Measurements from ENCODE around the gene ALOX12. TPM values are rescaled to one million over a fixed set of nuclear protein-coding genes. Genes with fewer than 3 reads are reported as not detected.

The ALOX12 gene
- total and polyA plus RNA-seq, 5 donors from 2014 or later: 0.18 to 2.7 (median 0.21) TPM

- H3K9me3 ChIP-seq (ENCODE audit: control insufficient read depth in 2 of 2, low read length in 2 of 2): no peaks in the 10 kb centered on the region
- ATAC-seq (ENCODE audit: low read depth in 2 of 2): peak; percentile 85 to 88
- H3K27ac ChIP-seq (ENCODE audit: insufficient read depth, low read length, poor library complexity, severe bottlenecking): no peak overlapping the region
- no peak overlapping the region for H3K4me3 ChIP-seq (ENCODE audit: low read depth, low read length)
- Mint-ChIP-seq H3K9me3 (peaks cover 0 to 1% (median 0%) of the 10 kb centered on the region in 7 donors), H3K27me3 (no peaks in the 10 kb centered on the region), H3K4me1 (peaks cover 11 to 45% (median 30%) of the 10 kb centered on the region in 4 donors), H3K4me3 (peak overlapping the region in 2 of 4 donors; percentile 12 to 84), H3K27ac (peak overlapping the region in 1 of 3 donors; percentile 64), H3K36me3 (peaks cover 24% of the 10 kb centered on the region)
- peaks cover 34% of the 10 kb centered on the region for H3K36me3 ChIP-seq (ENCODE audit: control insufficient read depth, insufficient read depth, low read length)
- no peaks in the 10 kb centered on the region for H3K27me3 ChIP-seq (ENCODE audit: control insufficient read depth, insufficient read depth, low read length)
- peak; percentile 38 to 83 (median 79) for DNase-seq
- peaks cover 5% of the 10 kb centered on the region for H3K4me1 ChIP-seq (ENCODE audit: control insufficient read depth, insufficient read depth, low read length, poor library complexity, severe bottlenecking)
These were observed 8.8 kb downstream of the ALOX12 start for GRCh38 chr17:7004398-7005253.

DNA sequence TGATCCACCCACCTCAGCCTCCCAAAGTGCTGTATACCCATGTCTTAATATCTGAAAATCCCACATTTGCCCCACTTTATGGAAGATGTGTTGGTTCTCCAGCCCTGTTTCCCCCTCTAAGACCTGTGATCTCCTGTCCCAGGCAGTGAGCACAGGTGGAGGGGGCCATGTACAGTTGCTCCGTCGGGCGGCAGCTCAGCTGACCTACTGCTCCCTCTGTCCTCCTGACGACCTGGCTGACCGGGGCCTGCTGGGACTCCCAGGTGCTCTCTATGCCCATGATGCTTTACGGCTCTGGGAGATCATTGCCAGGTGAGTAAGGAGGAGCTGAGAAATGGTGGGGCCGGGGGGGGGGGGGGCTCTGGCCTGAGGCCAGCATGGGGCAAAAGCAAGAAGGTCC lies 9.9 kb downstream of the ALOX12 start:
- Mint-ChIP-seq H3K9me3 (no peaks in the 10 kb centered on the region), H3K4me3 (no peak overlapping the region), H3K4me1 (peaks cover 11 to 56% (median 39%) of the 10 kb centered on the region in 4 donors), H3K36me3 (peaks cover 21% of the 10 kb centered on the region), H3K27me3 (no peaks in the 10 kb centered on the region), H3K27ac (no peak overlapping the region)
- Histone ChIP-seq H3K36me3 (ENCODE audit: control insufficient read depth, insufficient read depth, low read length) (peaks cover 30% of the 10 kb centered on the region), H3K27ac (ENCODE audit: insufficient read depth, low read length, poor library complexity, severe bottlenecking) (no peak overlapping the region), H3K4me1 (ENCODE audit: control insufficient read depth, insufficient read depth, low read length, poor library complexity, severe bottlenecking) (peaks cover 16% of the 10 kb centered on the region), H3K27me3 (ENCODE audit: control insufficient read depth, insufficient read depth, low read length) (no peaks in the 10 kb centered on the region), H3K9me3 (ENCODE audit: control insufficient read depth in 2 of 2, low read length in 2 of 2) (no peaks in the 10 kb centered on the region), H3K4me3 (ENCODE audit: low read depth, low read length) (no peak overlapping the region)
- ATAC-seq (ENCODE audit: low read depth in 2 of 2): no peak
- DNase-seq: no peak

DNA sequence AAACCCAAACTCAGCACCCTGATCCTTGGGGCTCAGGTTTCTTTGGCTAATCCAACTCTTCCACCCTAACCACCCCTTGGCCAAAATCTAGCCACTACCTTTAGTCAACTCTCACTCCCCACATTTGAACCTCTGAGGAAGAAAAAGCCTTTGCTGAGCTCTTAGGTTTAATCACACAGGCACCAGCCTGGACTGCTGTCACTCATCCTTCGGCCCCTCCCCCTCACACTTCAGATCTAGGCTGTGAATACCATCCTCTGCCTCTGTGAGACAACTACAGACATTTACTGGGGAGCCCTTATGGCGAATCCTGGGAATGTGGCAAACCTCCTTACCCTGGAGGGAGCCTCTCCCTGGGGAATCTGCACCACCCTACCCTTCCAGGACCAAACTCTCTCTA lies 11.3 kb downstream of the ALOX12 start:
- H3K4me1 Mint-ChIP-seq: peaks cover 14 to 63% (median 46%) of the 10 kb centered on the region in 4 donors
- peak overlapping the region in 1 of 4 donors; percentile 27 for H3K4me3 Mint-ChIP-seq
- Histone ChIP-seq H3K9me3 (ENCODE audit: control insufficient read depth in 2 of 2, low read length in 2 of 2) (no peaks in the 10 kb centered on the region), H3K36me3 (ENCODE audit: control insufficient read depth, insufficient read depth, low read length) (peaks cover 22% of the 10 kb centered on the region), H3K4me1 (ENCODE audit: control insufficient read depth, insufficient read depth, low read length, poor library complexity, severe bottlenecking) (peaks cover 29% of the 10 kb centered on the region), H3K27me3 (ENCODE audit: control insufficient read depth, insufficient read depth, low read length) (no peaks in the 10 kb centered on the region), H3K4me3 (ENCODE audit: low read depth, low read length) (no peak overlapping the region), H3K27ac (ENCODE audit: insufficient read depth, low read length, poor library complexity, severe bottlenecking) (no peak overlapping the region)
- peak overlapping the region in 2 of 3 donors; percentile 65 to 70 for H3K27ac Mint-ChIP-seq
- DNase-seq: no peak
- H3K9me3 Mint-ChIP-seq: no peaks in the 10 kb centered on the region
- H3K27me3 Mint-ChIP-seq: no peaks in the 10 kb centered on the region
- H3K36me3 Mint-ChIP-seq: peaks cover 12% of the 10 kb centered on the region
- ATAC-seq (ENCODE audit: low read depth in 2 of 2): no peak

- ATAC-seq (ENCODE audit: low read depth in 2 of 2) (no peak), DNase-seq (no peak)
- no peak overlapping the region for H3K27ac ChIP-seq (ENCODE audit: insufficient read depth, low read length, poor library complexity, severe bottlenecking)
- Mint-ChIP-seq H3K4me1 (peaks cover 10 to 77% (median 51%) of the 10 kb centered on the region in 4 donors), H3K36me3 (peaks cover 5% of the 10 kb centered on the region), H3K27ac (peak overlapping the region; percentile 59 to 99 (median 60)), H3K27me3 (peaks cover 4% of the 10 kb centered on the region), H3K4me3 (peak overlapping the region; percentile 98 to 99 (median 98)), H3K9me3 (no peaks in the 10 kb centered on the region)
- H3K4me1 ChIP-seq (ENCODE audit: control insufficient read depth, insufficient read depth, low read length, poor library complexity, severe bottlenecking): peaks cover 48% of the 10 kb centered on the region
- H3K27me3 ChIP-seq (ENCODE audit: control insufficient read depth, insufficient read depth, low read length): no peaks in the 10 kb centered on the region
- peaks cover 5% of the 10 kb centered on the region for H3K36me3 ChIP-seq (ENCODE audit: control insufficient read depth, insufficient read depth, low read length)
- H3K4me3 ChIP-seq (ENCODE audit: low read depth, low read length): peak overlapping the region; percentile 100
- H3K9me3 ChIP-seq (ENCODE audit: control insufficient read depth in 2 of 2, low read length in 2 of 2): no peaks in the 10 kb centered on the region
These were observed 14.7 kb downstream of the ALOX12 start for GRCh38 chr17:7010523-7010922.

DNA sequence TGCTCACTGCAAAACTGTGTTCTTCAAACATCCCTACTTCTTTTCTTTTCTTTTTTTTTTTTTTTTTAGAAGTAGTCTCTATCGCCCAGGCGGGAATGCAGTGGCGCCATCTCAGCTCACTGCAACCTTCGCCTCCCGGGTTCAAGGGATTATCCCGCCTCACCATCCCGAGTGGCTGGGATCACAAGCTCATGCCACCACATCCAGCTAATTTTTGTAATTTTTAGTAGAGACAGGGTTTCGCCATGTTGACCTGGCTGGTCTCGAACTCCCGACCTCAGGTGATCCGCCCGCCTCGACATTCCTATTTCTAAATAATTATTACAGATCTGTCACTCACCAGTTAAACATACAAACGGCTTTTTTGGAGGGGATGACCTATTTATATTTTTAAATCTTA lies 15.6 kb downstream of the ALOX12 start:
- peaks cover 4% of the 10 kb centered on the region for H3K27me3 Mint-ChIP-seq
- DNase-seq (no peak), ATAC-seq (ENCODE audit: low read depth in 2 of 2) (no peak)
- no peaks in the 10 kb centered on the region for H3K9me3 Mint-ChIP-seq
- peak overlapping the region; percentile 99 to 100 (median 99) for H3K27ac Mint-ChIP-seq
- H3K27me3 ChIP-seq (ENCODE audit: control insufficient read depth, insufficient read depth, low read length): no peaks in the 10 kb centered on the region
- peaks cover 10 to 81% (median 58%) of the 10 kb centered on the region in 4 donors for H3K4me1 Mint-ChIP-seq
- H3K4me3 Mint-ChIP-seq: peak overlapping the region; percentile 98 to 99 (median 98)
- H3K36me3 ChIP-seq (ENCODE audit: control insufficient read depth, insufficient read depth, low read length): peaks cover 5% of the 10 kb centered on the region
- H3K36me3 Mint-ChIP-seq: peaks cover 5% of the 10 kb centered on the region
- peak overlapping the region; percentile 100 for H3K4me3 ChIP-seq (ENCODE audit: low read depth, low read length)
- peaks cover 57% of the 10 kb centered on the region for H3K4me1 ChIP-seq (ENCODE audit: control insufficient read depth, insufficient read depth, low read length, poor library complexity, severe bottlenecking)
- no peaks in the 10 kb centered on the region for H3K9me3 ChIP-seq (ENCODE audit: control insufficient read depth in 2 of 2, low read length in 2 of 2)
- peak overlapping the region; percentile 99 for H3K27ac ChIP-seq (ENCODE audit: insufficient read depth, low read length, poor library complexity, severe bottlenecking)

DNA sequence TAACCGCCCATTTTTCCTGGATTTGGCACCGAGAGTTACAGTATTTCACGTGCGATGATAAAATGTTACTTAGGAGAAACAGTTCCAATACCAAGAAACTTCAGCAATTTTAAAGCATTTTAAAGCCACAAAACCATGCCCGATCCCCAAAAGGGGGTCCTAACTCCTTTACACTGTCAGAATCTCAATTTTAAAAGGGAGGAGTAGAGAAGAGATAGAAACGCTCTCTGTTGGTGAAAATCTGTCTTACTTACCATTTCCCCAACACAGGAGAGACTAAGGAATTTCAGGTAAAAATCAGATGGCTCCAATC lies 16.0 kb downstream of the ALOX12 start:
- no peak for ATAC-seq (ENCODE audit: low read depth in 2 of 2)

DNA sequence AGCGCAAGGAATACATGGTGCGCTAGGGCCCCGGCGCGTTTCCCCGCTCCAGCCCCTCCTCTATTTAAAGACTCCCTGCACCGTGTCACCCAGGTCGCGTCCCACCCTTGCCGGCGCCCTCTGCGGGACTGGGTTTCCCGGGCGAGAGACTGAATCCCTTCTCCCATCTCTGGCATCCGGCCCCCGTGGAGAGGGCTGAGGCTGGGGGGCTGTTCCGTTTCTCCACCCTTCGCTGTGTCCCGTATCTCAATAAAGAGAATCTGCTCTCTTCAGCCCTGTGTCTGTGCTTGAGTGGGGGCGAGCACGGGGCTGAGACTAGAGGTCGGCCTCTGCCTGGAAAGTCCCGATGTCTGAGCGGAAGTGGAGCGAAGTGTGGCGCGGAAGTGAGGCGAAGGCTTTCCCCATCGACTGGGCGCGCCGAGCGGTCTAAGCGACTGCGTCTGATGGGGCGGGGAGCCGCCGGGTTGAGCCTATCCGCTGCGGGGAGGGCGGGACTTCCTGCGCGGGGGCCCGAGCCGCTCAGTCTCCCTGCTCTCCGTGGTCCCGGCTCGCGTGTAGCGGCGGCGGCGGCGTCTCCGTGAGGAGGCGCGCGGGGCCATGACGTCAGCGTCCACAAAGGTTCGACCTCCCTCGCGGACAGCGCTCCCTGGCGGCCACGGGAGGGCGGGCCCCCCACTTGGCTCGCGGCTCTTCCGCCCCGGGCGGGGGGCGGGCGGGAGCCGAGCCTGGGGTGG lies 18.6 kb downstream of the ALOX12 start:
- DNase-seq: peak; percentile 98 to 99 (median 98)
- peak overlapping the region; percentile 99 for H3K27ac ChIP-seq (ENCODE audit: insufficient read depth, low read length, poor library complexity, severe bottlenecking)
- peak overlapping the region; percentile 100 for H3K4me3 ChIP-seq (ENCODE audit: low read depth, low read length)
- H3K4me3 Mint-ChIP-seq: peak overlapping the region; percentile 98 to 99 (median 98)
- ATAC-seq (ENCODE audit: low read depth in 2 of 2): peak; percentile 89 to 92
- peaks cover 0 to 1% (median 0%) of the 10 kb centered on the region in 7 donors for H3K9me3 Mint-ChIP-seq
- H3K27ac Mint-ChIP-seq: peak overlapping the region; percentile 99 to 100 (median 99)
- no peaks in the 10 kb centered on the region for H3K27me3 ChIP-seq (ENCODE audit: control insufficient read depth, insufficient read depth, low read length)
- no peaks in the 10 kb centered on the region for H3K36me3 Mint-ChIP-seq
- H3K9me3 ChIP-seq (ENCODE audit: control insufficient read depth in 2 of 2, low read length in 2 of 2): no peaks in the 10 kb centered on the region
- H3K27me3 Mint-ChIP-seq: peaks cover 4% of the 10 kb centered on the region
- peaks cover 6% of the 10 kb centered on the region for H3K36me3 ChIP-seq (ENCODE audit: control insufficient read depth, insufficient read depth, low read length)
- peaks cover 6 to 70% (median 44%) of the 10 kb centered on the region in 4 donors for H3K4me1 Mint-ChIP-seq
- peaks cover 62% of the 10 kb centered on the region for H3K4me1 ChIP-seq (ENCODE audit: control insufficient read depth, insufficient read depth, low read length, poor library complexity, severe bottlenecking)

More for the DNA sequence above, 16.0 kb downstream of the ALOX12 start:
- peaks cover 4% of the 10 kb centered on the region for H3K27me3 Mint-ChIP-seq
- Histone ChIP-seq H3K4me3 (ENCODE audit: low read depth, low read length) (peak overlapping the region; percentile 100), H3K27ac (ENCODE audit: insufficient read depth, low read length, poor library complexity, severe bottlenecking) (peak overlapping the region; percentile 99), H3K27me3 (ENCODE audit: control insufficient read depth, insufficient read depth, low read length) (no peaks in the 10 kb centered on the region), H3K9me3 (ENCODE audit: control insufficient read depth in 2 of 2, low read length in 2 of 2) (no peaks in the 10 kb centered on the region), H3K4me1 (ENCODE audit: control insufficient read depth, insufficient read depth, low read length, poor library complexity, severe bottlenecking) (peaks cover 58% of the 10 kb centered on the region), H3K36me3 (ENCODE audit: control insufficient read depth, insufficient read depth, low read length) (peaks cover 5% of the 10 kb centered on the region)
- peak overlapping the region; percentile 98 to 99 (median 98) for H3K4me3 Mint-ChIP-seq
- peaks cover 4% of the 10 kb centered on the region for H3K36me3 Mint-ChIP-seq
- DNase-seq: no peak
- no peaks in the 10 kb centered on the region for H3K9me3 Mint-ChIP-seq
- peaks cover 9 to 78% (median 56%) of the 10 kb centered on the region in 4 donors for H3K4me1 Mint-ChIP-seq
- H3K27ac Mint-ChIP-seq: peak overlapping the region; percentile 99 to 100 (median 99)

Data from CD4-positive, CD25-positive, alpha-beta regulatory T cell (primary cell).